ENCODE results near the gene ACAD11.
A peak's percentile ranks its signal among the peaks of the same experiment; 100 is the strongest.

ACAD11 gene

DNA sequence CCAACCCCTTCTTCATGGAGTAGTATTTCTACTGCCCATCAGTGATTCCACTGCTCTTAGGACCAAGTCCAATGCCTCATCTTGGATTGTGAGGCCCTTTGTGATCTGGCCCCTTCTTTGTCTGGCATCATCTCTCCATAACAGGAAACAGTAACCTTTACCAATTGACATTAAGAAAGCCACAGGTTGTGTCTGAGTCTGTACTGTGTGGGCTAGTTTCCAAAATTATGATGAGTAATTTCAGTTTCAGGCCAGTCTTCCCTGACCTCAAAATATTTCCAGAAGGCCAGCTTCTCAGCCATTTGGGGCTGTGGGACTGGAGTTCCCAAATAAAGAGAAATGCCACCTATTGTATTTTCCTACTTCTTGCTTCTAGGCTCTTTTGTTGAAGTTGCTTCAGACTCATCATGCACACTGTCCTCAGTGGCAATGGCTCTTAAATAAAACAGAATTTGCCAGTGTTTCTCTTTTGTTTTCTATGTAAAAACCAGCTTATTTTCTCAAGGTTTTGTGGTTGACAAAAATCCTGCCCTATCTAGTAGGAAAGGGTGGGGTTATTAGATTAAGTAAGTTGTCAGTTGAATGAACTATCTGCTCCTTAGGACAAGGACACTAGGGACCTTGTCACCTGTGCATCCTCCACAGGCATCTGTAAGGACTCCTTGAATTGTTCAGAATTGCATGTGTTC, 109.6 kb downstream of the ACAD11 start:
- peak; percentile 78 for DNase-seq

DNA sequence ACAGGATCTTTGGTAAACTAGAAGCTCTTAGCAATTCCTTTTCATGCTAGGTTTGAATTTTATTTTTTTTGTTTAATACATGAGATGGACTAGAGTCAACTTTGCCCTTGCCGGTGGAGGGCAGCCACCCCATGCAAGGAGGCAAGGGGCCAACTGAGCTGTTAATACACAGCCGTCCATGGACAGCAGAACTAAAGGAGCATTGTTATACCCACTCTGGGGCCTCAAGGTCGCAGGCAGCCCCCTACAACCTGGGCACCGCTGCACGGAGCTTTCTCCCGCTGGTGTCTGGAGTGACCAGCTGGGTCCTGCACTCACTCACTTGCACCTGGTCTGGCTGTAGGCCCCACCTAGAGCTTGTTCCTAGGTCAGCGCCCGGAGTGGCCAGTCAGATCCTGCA, 110.4 kb downstream of the ACAD11 start:
- no peak for DNase-seq

DNA sequence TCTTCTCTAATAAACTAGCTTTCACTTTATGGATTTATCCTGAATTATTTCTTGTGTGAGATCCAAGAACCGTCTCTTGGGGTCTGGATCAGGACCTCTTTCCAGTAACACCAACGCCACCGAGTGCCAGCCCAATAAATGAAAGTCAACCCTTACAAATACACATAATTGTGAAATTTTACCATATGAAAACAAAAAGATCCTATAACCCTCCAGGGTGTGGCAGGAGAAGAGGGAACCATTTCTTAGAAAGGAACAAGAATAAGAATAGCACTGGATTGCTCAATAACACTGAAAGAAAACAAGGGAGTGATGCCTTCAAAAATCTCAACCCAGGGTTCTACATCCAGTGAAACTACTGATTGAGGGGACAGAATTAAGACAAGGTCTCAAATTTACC, 114.1 kb downstream of the ACAD11 start:
- DNase-seq, result no peak

DNA sequence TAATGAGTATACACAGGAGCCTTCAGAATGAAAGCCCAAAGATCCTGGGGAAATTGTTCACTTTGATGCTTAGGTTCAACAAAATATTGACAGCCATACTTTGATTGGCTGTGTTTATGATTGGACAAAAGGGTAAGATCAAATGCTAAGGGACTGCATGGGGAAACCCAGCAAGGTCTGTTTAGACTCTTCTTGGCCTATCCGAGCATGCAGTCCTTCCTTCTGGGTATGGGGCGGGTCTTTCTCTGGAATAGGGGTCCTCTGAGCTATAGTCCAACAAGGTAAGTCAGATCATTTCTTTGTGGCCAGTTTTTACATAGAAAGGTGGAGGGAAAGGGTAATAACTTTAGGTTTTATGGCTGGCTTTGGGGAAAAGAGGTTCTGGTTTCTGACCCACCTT, 115.5 kb downstream of the ACAD11 start:
- DNase-seq, result no peak

DNA sequence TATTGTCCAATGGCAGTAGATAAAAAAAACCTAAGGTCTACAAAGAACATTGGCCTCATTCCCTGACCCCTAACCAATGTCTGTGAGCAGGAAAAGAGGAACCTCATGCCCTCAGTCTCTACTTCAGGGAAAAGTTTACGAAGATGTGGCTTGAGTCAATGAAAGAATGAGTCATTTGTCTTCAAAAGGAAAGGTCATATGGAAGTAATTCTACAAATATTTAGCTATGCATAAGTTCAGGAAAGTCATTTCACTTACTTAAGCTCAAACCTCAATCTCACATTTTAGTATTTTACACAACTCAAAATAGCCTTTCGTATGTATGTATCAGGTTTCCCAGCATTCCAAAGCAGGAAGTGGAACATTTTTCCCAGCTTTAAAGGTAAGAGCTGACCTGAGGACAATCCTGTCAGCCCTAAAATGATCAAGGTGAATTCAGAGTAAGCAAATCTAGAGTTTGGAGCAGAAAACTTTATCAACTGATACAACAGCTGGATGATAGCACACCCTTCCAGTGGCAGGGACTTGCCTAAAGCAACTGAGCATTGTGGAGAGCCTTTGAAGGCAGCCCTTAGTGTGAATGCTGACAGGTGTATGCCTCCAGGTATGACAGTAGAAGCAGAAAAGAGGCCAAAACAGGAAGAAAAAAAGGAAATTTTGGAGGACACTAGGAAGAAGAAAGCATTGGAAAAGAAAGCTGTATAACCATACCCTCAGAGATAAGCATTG, 116.4 kb downstream of the ACAD11 start:
- DNase-seq, result peak; percentile 94

DNA sequence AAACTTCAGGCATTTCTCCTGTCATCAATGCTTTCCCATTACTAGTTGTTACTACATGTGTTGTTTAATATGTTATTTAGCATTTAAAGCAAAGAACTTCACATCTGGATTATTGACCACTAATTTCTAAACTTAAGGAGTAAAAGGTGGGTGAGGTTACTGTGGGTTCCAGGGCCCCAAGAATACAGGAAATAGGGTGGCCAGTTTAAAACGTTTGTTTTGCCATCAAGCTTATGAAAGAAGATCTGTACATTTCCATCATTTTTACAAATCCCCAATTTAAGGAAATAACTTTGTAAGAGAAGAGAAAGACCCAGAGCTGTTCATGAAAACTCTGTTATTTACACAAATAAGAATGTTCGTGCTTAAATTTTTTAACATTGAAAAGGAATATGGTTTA, 117.0 kb downstream of the ACAD11 start:
- DNase-seq, result no peak

DNA sequence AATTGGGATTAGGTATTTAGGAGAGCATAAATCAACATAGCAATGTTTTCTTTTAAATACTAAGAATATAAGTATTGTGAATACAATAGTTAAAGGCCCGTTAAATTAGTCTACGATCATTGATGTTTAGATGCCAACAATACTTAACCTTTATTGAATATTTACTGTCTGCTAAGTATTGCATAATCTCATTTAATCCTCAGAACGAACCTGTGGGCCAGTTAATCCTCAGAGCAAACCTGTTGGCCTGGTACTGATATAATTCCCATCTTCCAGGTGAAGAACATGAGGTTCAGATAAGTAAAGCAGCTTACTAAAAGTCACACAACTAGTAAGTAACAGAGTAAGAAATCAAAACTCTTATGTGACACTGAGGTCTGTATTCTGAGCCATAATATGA, 119.9 kb downstream of the ACAD11 start:
- no peak for DNase-seq

DNA sequence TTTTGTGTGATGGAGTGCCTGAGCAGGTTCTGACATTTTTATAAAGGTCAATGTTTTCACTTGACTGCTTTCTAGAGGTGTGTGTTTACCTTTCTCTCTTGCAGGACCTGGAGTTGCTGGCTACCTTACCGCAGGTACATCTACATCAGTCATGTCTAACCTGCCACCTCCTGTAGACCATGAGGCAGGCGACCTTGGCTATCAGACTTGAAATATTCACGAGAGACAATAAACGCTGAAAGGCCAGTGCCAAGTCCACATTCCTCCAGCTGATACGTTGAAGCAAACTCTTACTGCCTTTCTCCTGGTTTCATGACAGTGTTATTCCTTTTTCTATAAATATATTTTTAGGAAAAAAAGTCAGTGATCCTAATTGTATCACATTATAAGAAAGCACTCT, 121.5 kb downstream of the ACAD11 start:
- DNase-seq, result no peak

DNA sequence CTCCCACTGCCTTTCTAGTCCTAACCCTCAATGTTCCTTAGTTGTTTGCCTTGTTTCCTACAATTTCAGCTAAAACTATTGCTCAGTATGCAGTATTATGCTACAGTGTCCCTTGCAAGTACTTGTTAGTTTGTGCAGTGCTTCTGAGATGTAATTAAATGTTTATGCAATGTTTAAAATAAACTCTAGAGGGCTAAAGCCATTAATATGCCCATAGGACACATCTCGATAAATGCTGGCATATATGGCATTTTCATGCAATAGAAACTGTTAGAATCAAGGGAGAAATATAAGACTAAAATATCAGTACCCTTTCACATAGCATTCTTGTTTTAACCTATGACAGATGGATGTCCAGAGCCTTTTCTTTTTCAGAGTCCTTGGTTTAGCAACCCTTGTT, 122.3 kb downstream of the ACAD11 start:
- DNase-seq, result no peak

DNA sequence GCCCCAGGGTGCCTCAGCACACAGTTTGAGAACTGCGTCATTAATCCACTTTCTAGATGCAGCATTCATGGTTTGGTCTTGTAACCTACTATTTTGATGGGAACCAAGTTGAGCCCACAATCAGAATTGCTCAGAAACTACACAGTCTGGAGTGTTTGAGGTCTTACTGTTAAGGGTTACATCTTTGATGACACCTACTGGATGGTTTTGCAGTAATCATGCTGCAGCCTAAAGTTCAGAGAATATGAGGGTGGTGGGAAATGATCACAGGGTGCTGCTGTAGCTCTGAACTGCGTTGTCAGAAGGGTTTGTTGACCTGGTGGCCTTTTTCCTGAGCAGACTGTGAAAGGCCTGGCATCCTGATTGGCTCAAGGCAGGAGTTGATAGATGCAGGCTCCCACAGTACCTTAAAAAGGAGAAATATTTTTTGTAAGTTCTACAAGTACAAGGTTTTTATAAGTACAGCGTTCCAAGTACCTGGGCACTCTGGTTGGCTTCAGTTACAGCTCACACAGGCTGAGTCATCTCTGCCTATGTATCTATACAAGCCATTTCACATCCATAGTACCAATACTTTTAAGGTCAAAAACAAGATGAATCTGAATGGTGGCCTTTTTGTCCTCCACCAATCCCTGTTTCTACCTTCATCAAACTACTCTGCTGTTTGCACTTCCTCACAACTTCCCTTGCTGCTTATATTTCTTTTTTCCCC, 123.0 kb downstream of the ACAD11 start:
- DNase-seq, result peak; percentile 19

DNA sequence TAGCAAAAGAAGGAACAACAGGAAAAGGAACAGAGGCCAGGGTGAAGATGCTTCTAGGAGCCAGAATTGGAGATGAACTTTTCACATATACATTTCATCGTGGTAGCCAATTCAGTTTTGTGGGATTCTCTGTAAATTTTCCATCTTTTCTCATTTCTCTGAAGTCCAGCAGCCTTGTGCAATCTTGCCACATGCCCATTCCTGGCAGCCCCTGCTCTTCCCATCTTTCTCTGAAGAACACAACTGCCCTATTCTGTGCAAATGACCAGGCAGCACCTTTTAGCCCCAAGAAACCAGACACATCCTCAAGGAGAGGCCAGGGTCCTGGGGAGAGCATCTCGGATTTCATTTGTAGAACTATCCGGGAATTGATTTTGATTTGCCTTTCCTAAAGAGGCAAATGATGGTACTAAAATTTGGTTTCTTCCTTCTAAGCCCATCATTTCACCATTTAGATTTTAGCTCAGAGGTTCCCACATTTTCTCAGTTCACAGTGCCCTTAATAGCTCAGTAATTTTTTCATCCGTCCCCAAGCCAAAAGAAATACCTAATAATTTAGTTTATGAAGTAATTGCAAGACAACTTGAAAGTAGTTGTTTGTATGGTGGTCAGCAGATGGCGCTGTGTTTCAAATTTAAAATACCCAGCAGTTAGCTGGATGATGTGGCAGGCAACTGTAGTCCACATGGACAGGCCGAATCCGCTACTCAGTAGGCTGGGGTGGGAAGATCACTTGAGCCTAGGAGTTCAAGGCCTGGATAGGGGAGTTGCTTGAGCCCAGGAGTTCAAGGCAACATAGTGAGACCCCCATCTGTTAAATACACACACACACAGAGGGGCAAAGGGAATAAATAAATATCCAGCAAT, 123.8 kb downstream of the ACAD11 start:
- peak; percentile 81 for DNase-seq

DNA sequence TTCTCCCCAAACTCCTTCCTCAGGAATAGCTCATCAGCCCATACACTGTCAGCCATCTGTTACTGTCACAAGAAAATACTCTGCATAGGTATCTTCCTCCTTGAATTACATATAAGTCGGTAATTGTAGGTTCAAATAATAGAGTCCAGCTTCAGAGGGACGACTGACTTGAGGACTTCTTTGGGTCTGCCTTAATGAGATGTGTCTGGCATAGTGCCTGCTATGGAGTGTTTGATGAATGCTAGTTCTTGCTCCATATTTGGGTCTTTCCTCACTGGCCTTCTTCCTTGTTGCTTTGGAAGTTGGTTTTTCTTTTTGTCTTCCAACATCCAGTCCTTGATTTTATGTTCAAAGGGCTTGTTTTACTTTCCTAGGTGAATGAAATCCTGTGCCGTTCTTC, 129.0 kb downstream of the ACAD11 start:
- DNase-seq, result no peak

DNA sequence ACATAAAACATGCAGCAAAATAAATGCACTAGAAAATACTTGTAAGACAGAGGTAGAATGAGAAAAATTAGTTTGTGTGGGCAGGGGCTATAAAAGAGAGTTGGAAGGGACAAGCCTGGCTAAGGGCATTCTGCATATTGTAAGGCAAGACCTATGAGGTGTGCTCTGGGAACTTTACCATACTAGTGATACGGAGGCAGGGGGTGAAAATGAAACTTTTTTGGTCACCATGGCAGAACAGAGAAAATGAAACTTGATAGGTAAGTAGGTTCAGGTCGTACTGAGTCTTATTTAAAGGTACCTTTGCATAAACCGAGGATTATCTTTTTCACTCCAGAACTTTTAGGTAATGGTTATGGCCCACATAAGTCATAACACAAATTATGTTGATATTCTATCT, 137.3 kb downstream of the ACAD11 start:
- no peak for DNase-seq

DNA sequence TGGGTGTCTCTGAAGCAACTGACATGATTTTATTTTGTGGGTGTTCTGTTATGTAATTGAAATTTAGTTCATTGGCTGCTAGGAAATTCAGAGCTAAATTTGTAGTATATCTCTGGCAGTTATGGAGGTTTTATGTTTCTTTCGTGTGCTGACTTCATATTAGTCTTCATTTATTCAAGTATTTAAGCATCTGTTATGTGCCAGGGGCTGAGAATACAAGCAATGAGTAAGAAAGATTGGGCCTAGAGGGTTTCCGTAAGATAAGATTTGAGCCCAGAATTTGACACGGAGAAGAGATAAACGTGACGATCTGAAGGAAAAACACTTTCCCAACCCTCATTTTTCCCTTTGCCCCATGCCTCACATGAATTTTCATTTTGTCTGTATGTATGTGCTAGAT, 137.7 kb downstream of the ACAD11 start:
- DNase-seq, result no peak

DNA sequence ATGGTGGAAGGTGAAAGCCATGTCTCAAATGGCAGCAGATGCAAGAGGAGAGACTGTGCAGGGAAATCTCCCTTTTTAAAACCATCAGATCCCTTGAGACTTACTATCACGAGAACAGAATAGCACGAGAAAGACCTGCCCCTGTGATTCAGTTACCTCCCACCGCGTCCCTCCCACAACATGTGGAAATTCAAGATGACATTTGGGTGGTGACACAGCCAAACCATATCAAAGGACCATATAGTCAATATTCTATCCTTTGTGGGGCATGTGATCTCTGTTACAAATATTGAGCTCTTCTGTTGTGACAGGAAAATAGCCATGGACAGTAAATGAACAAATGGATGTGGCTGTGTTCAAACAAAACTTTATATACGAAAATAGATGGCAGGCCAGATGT, 139.7 kb downstream of the ACAD11 start:
- DNase-seq, result no peak

DNA sequence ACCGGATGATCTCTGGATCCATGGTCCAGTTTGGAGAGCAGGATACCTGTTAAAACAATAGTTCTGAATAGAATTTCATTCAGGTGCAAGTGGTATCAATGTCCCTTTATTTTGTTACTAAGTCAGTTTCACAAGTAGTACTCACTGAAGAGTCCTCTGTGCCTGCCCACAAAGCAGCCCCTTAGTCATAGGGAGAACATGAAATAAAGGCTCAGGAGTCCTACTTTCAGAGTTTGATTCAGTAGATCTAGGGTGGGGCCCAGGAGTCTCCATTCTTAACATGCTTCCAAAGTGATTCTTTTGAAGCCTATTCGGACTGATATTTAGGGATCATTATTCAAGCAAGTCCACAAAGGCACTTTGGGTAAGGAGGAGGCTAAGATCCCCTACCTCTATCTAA, 142.3 kb downstream of the ACAD11 start:
- no peak for DNase-seq

DNA sequence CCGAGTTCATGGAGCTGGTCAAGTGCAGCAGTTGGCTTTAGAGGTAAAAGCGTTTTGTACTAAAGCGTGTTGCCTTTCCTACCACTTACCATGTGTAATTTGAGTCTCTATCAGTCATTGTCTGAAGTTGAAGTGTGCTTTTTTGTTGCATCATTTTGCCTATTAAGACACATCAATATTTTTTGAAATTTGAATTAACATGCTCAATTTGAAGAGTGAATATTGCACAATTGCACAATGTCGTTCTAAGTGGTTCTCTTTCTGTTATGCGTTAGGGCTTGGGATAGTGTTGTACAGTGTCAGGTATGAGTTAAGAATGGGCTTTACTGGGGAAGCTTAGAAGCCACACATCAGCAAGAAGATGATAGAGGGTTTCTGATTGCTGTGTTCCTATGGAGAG, 146.6 kb downstream of the ACAD11 start:
- no peak for DNase-seq

DNA sequence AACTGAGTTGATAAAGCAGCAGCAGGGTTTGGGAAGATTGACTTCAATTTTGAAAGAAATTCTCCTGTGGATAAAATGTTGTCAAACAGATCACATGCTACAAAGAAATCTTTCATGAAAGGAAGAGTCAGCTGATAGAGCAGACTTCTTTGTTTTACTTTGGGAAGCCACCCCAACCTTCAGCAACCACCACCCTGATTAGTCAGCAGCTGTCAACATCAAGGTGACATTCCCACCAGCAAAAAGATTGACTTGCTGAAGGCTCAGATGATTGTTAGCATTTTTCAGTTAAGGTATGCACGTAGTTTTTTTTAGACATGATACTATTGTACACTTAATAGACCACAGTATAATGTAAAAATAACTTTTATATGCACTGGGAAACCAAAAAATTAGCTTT, 150.1 kb downstream of the ACAD11 start:
- no peak for DNase-seq

DNA sequence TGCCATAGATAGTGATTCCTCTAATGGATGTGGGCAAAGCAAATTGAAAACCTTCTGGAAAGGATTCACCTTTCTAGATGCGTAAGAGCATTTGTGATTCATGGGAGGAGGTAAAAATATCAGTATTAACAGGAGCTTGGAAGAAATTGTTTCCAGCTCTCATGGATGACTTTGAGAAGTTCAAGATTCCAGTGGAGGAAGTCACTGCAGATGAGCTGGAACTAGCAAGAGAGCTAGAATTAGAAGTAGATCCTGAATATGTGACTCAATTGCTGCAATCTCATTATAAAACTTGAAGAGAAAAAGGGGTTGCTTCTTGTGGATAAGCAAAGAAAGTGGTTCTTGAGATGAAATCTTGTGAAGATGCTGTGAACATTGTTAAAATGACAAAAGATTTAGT, 150.5 kb downstream of the ACAD11 start:
- no peak for DNase-seq
